ENCODE data around the gene ANKRD13C. TPM values are rescaled to one million over a fixed set of nuclear protein-coding genes. Genes with fewer than 3 reads are reported as not detected.

ANKRD13C gene
- total RNA-seq, 4 donors from 2014 or later: 37.0 to 42.9 (median 38.1) TPM

- DNase-seq (ENCODE audit: low spot score in 2 of 2): no peak
- TF ChIP-seq CTCF (IDR thresholded peaks at IDR 0.05) (no peak), POLR2A (IDR thresholded peaks at IDR 0.05) (no peak), EP300 (IDR thresholded peaks at IDR 0.05) (no peak)
- Histone ChIP-seq H3K9me3 (no peaks in the 10 kb centered on the region), H3K36me3 (peaks cover 9 to 95% (median 44%) of the 10 kb centered on the region in 3 donors), H3K4me3 (no peak overlapping the region), H3K4me1 (no peaks in the 10 kb centered on the region), H3K27me3 (no peaks in the 10 kb centered on the region), H3K27ac (no peak overlapping the region)
- 75 to 82% methylated on average over 4 of the region's 4 CpGs for WGBS, 2 donors
These were observed 105.8 kb downstream of the ANKRD13C start for GRCh38 chr1:70248729-70249128.

GRCh38 chr1:70247768-70248167 is 106.8 kb downstream of the ANKRD13C start:
- Histone ChIP-seq H3K27me3 (no peaks in the 10 kb centered on the region), H3K4me1 (no peaks in the 10 kb centered on the region), H3K36me3 (peaks cover 9 to 93% (median 44%) of the 10 kb centered on the region in 3 donors), H3K9me3 (no peaks in the 10 kb centered on the region), H3K27ac (no peak overlapping the region), H3K4me3 (no peak overlapping the region)
- DNase-seq (ENCODE audit: low spot score in 2 of 2): no peak
- TF ChIP-seq CTCF (IDR thresholded peaks at IDR 0.05): no peak
- no peak for TF ChIP-seq EP300 (IDR thresholded peaks at IDR 0.05)
- TF ChIP-seq POLR2A (IDR thresholded peaks at IDR 0.05): no peak

- Histone ChIP-seq H3K4me1 (no peaks in the 10 kb centered on the region), H3K36me3 (peaks cover 9 to 95% (median 49%) of the 10 kb centered on the region in 3 donors), H3K4me3 (no peak overlapping the region), H3K9me3 (no peaks in the 10 kb centered on the region), H3K27me3 (no peaks in the 10 kb centered on the region), H3K27ac (no peak overlapping the region)
- DNase-seq (ENCODE audit: low spot score in 2 of 2): no peak
- TF ChIP-seq EP300 (IDR thresholded peaks at IDR 0.05): no peak
- no peak for TF ChIP-seq CTCF (IDR thresholded peaks at IDR 0.05)
- no peak for TF ChIP-seq POLR2A (IDR thresholded peaks at IDR 0.05)
These were observed 107.4 kb downstream of the ANKRD13C start for GRCh38 chr1:70247122-70247521.

GRCh38 chr1:70239940-70240339 is 114.6 kb downstream of the ANKRD13C start:
- H3K27ac ChIP-seq: no peak overlapping the region
- no peaks in the 10 kb centered on the region for H3K27me3 ChIP-seq
- H3K4me1 ChIP-seq: no peaks in the 10 kb centered on the region
- no peak for TF ChIP-seq POLR2A (IDR thresholded peaks at IDR 0.05)
- TF ChIP-seq CTCF (IDR thresholded peaks at IDR 0.05): no peak
- DNase-seq (ENCODE audit: low spot score in 2 of 2): no peak
- H3K4me3 ChIP-seq: no peak overlapping the region
- H3K36me3 ChIP-seq: peaks cover 3 to 95% (median 53%) of the 10 kb centered on the region in 3 donors
- no peaks in the 10 kb centered on the region for H3K9me3 ChIP-seq

GRCh38 chr1:70234733-70235132 is 119.8 kb downstream of the ANKRD13C start:
- Histone ChIP-seq H3K27ac (no peak overlapping the region), H3K4me1 (no peaks in the 10 kb centered on the region), H3K27me3 (no peaks in the 10 kb centered on the region), H3K9me3 (no peaks in the 10 kb centered on the region), H3K36me3 (peaks cover 3 to 98% (median 51%) of the 10 kb centered on the region in 3 donors), H3K4me3 (no peak overlapping the region)
- no peak for DNase-seq (ENCODE audit: low spot score in 2 of 2)
- TF ChIP-seq EP300 (IDR thresholded peaks at IDR 0.05) (no peak), POLR2A (IDR thresholded peaks at IDR 0.05) (no peak), CTCF (IDR thresholded peaks at IDR 0.05) (no peak)
